ENCODE results near the gene ANKRD11.

- TF ChIP-seq CTCF (optimal IDR thresholded peaks at IDR 0.05 in 1 of 3, IDR thresholded peaks at IDR 0.05 in 1 of 3, conservative IDR thresholded peaks at IDR 0.05 in 1 of 3; ENCODE audit: extremely low read depth in 1 of 3, insufficient read depth in 2 of 3, low read length in 3 of 3) (peak; percentile 30 to 77 (median 43)), EZH2 (IDR thresholded peaks at IDR 0.05; ENCODE audit: low read length) (no peak)
These were observed 133.1 kb downstream of the ANKRD11 start for GRCh38 chr16:89357055-89357816.
